Natural killer cell (primary cell): Measurements from ENCODE around the gene ZMAT3. TPM values are rescaled to one million over a fixed set of nuclear protein-coding genes. Genes with fewer than 3 reads are reported as not detected.

Experiments used
- ATAC-seq, 3 donors: fragments of 150-1000 bp in 2 of 3; fragments of 200-7000 bp in 1 of 3; cut with Tn5 transposase; 1 replicate in 1 of 3; 2 replicates in 2 of 3; pipeline ENCODE4 v1.10.0; 2021; ENCODE audit warnings: mild to moderate bottlenecking in 2 of 3, moderate library complexity in 2 of 3
- DNase-seq, 2 donors: peaks; one replicate each; pipeline versions ENCODE4 v3.0.0 to v3.0.0-alpha.2; 2013 to 2021; ENCODE audit warnings: mixed read lengths in 1 of 2
- H3K27ac ChIP-seq: one replicate; pipeline ENCODE4 v1.5.1; 2013; ENCODE audit warnings: mild to moderate bottlenecking, low read length
- H3K27me3 ChIP-seq: one replicate; pipeline ENCODE4 v1.6.1; 2013; ENCODE audit warnings: low read length; ENCODE audit not compliant: control insufficient read depth, insufficient read depth
- H3K36me3 ChIP-seq: one replicate; pipeline ENCODE4 v1.6.1; 2013; ENCODE audit warnings: low read length; ENCODE audit not compliant: control insufficient read depth, insufficient read depth
- H3K4me1 ChIP-seq: one replicate; pipeline ENCODE4 v1.6.1; 2013; ENCODE audit warnings: low read length; ENCODE audit not compliant: control insufficient read depth, insufficient read depth
- H3K4me3 ChIP-seq: one replicate; pipeline ENCODE4 v1.5.1; 2013; ENCODE audit warnings: low read length
- H3K9me3 ChIP-seq: one replicate; pipeline ENCODE4 v1.6.1; 2013; ENCODE audit warnings: low read length; ENCODE audit not compliant: control insufficient read depth, insufficient read depth
- H3K27ac Mint-ChIP-seq, 2 donors: one replicate each; pipeline ENCODE4 v1.8.0; 2022; ENCODE audit warnings: mild to moderate bottlenecking in 2 of 2, mixed read lengths in 2 of 2, moderate library complexity in 1 of 2
- H3K27me3 Mint-ChIP-seq, 2 donors: one replicate each; pipeline ENCODE4 v1.8.0; 2022; ENCODE audit warnings: low read depth in 2 of 2, mixed read lengths in 2 of 2
- H3K36me3 Mint-ChIP-seq: one replicate; pipeline ENCODE4 v1.8.0; 2022; ENCODE audit warnings: mixed read lengths
- H3K4me1 Mint-ChIP-seq, 2 donors: one replicate each; pipeline ENCODE4 v1.8.0; 2022; ENCODE audit warnings: mixed read lengths in 2 of 2
- H3K4me3 Mint-ChIP-seq: one replicate; pipeline ENCODE4 v1.8.0; 2022; ENCODE audit warnings: mild to moderate bottlenecking, moderate library complexity, mixed read lengths
- H3K9me3 Mint-ChIP-seq, 2 donors: one replicate each; pipeline ENCODE4 v1.8.0; 2022; ENCODE audit warnings: mixed read lengths in 2 of 2
- WGBS: methylation state at CpG from one replicate; pipeline ENCODE4 v1.1.7; 2013; ENCODE audit warnings: missing lambda C conversion rate; ENCODE audit not compliant: insufficient coverage; 5-methylcytosine and 5-hydroxymethylcytosine counted together
- intact Hi-C: fragments of 100-400 bp; cut with micrococcal nuclease; formaldehyde crosslinking; loops from one replicate; pipeline ENCODE4 v1.14.2; 2022
- total RNA-seq, 4 donors: library from RNA; stranded (reverse); fragments of 120-200 nt in 1 of 4; gene quantifications; one replicate each; pipeline versions ENCODE4 v1.2.3 to v1.2.4, GENCODE V29; 2013 to 2022
- TF ChIP-seq, protein P1 (sequence below): fragments of 200-600 bp; IDR thresholded peaks from one replicate; pipeline ENCODE4 v1.8.0; 2022; ENCODE audit warnings: antibody characterized with exemption

The ZMAT3 gene
- total RNA-seq, 3 donors from 2014 or later (not counting 1 experiment from before 2014, with no cell fraction given): 22.5 to 32.9 (median 24.1) TPM

DNA sequence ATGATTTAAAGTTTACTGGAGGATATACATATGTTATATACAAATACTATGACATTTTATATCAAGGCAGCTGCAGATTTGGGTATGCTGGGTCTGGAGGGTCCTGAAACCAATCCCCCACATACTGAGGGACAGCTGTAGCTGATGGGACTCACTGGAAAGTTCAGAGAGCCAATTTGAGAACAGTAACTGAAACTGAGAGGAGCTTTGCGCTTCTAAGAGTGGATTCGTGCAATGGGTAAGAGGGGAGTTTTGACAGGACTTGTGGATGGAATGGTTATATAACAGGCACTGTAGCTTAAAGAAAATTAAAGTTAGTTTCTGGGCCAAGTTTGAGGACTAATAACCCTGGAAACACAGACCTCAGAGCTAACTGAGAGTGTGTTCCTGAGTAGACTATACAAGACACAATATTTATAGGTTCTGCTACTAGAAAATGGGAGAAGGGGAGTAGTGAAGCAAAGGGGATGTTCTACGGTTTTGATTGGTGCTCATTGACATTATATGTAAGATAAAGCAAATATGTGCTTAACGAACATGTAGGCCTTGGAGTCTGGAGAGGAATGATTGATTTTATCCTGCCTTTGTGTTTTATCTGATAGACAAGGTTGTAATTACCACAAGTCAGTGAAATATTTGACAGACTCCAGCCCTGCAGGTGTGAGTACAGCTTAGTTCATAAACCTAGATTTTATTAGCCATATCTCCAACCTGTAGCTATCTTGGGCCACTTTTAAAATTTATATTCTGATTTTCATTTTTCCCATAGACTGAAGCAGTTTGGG lies 4.8 kb upstream of the ZMAT3 start:
- Histone ChIP-seq H3K27me3 (no peaks in the 10 kb centered on the region), H3K4me1 (peaks cover 8% of the 10 kb centered on the region), H3K36me3 (no peaks in the 10 kb centered on the region), H3K27ac (no peak overlapping the region), H3K9me3 (no peaks in the 10 kb centered on the region), H3K4me3 (no peak overlapping the region)
- H3K27me3 Mint-ChIP-seq: peaks cover 3 to 6% of the 10 kb centered on the region in 2 donors
- no peak overlapping the region for H3K27ac Mint-ChIP-seq
- ATAC-seq (no peak), DNase-seq (no peak)
- H3K9me3 Mint-ChIP-seq: no peaks in the 10 kb centered on the region
- peaks cover 6 to 11% of the 10 kb centered on the region in 2 donors for H3K4me1 Mint-ChIP-seq
- 93% methylated on average over 4 of the region's 4 CpGs for WGBS
- no peak overlapping the region for H3K4me3 Mint-ChIP-seq
- intact Hi-C loops: no loop called here
- TF ChIP-seq, protein P1, sequence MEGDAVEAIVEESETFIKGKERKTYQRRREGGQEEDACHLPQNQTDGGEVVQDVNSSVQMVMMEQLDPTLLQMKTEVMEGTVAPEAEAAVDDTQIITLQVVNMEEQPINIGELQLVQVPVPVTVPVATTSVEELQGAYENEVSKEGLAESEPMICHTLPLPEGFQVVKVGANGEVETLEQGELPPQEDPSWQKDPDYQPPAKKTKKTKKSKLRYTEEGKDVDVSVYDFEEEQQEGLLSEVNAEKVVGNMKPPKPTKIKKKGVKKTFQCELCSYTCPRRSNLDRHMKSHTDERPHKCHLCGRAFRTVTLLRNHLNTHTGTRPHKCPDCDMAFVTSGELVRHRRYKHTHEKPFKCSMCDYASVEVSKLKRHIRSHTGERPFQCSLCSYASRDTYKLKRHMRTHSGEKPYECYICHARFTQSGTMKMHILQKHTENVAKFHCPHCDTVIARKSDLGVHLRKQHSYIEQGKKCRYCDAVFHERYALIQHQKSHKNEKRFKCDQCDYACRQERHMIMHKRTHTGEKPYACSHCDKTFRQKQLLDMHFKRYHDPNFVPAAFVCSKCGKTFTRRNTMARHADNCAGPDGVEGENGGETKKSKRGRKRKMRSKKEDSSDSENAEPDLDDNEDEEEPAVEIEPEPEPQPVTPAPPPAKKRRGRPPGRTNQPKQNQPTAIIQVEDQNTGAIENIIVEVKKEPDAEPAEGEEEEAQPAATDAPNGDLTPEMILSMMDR: no peak
- no peaks in the 10 kb centered on the region for H3K36me3 Mint-ChIP-seq

DNA sequence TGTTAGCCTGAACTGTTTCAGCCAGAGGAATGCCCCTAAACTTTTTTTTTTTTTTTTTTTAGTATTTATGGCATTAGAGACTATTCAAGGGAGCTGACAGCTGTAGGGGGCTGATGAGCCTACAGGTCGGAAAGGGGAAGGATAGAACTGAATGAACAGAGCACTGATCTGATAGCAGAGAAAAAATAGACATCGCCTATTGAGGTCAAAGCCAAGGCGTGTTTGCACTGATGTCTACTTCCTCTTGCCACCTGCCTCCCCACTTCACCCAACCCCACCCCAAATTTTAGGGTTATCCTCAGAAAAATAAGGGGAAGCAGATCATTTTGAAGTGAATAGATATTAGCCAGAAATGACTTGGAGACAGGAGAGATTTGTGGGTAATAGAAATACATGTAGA lies 3.0 kb upstream of the ZMAT3 start:
- intact Hi-C loops: no loop called here
- H3K4me1 Mint-ChIP-seq: peaks cover 16 to 20% of the 10 kb centered on the region in 2 donors
- H3K9me3 Mint-ChIP-seq: no peaks in the 10 kb centered on the region
- no peaks in the 10 kb centered on the region for H3K36me3 ChIP-seq
- no peaks in the 10 kb centered on the region for H3K27me3 Mint-ChIP-seq
- no peak overlapping the region for H3K4me3 ChIP-seq
- no peaks in the 10 kb centered on the region for H3K27me3 ChIP-seq
- WGBS: 6% methylated on average over 3 of the region's 3 CpGs
- H3K9me3 ChIP-seq: no peaks in the 10 kb centered on the region
- H3K27ac ChIP-seq: no peak overlapping the region
- peaks cover 14% of the 10 kb centered on the region for H3K4me1 ChIP-seq
- no peak for ATAC-seq
- DNase-seq: peak in 1 of 2 donors; percentile 17
- no peak overlapping the region for H3K4me3 Mint-ChIP-seq
- H3K36me3 Mint-ChIP-seq: no peaks in the 10 kb centered on the region
- TF ChIP-seq, protein P1: no peak
- H3K27ac Mint-ChIP-seq: no peak overlapping the region

DNA sequence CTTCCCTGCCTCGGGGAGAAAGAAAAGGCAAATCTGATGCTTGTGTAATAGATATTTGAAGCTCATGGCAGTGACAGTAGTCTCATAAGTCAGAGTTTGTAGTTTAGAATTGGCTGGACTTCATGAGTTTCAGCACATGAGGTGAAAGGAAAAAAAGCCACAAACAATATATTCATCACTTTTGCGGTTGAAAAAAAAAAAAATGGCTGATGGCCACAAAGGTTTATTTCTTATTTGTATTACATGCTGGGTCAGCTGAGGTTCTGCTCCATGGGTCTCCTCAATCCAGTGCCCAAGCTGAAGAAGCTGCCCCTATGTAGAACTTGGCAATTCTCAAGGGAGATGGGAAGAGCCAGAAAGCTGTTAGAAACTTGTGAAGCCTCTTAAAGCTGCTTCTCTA lies 2.2 kb upstream of the ZMAT3 start:
- intact Hi-C loops: no loop called here
- H3K4me3 Mint-ChIP-seq: peak overlapping the region; percentile 52

More for the DNA sequence above, 2.2 kb upstream of the ZMAT3 start:
- Histone ChIP-seq H3K4me3 (no peak overlapping the region), H3K4me1 (peaks cover 14% of the 10 kb centered on the region), H3K9me3 (no peaks in the 10 kb centered on the region), H3K27ac (peak overlapping the region; percentile 8), H3K36me3 (no peaks in the 10 kb centered on the region), H3K27me3 (no peaks in the 10 kb centered on the region)
- Mint-ChIP-seq H3K36me3 (no peaks in the 10 kb centered on the region), H3K27me3 (no peaks in the 10 kb centered on the region), H3K4me1 (peaks cover 22 to 28% of the 10 kb centered on the region in 2 donors), H3K27ac (peak overlapping the region; percentile 14 to 26), H3K9me3 (no peaks in the 10 kb centered on the region)
- DNase-seq (no peak), ATAC-seq (no peak)
- TF ChIP-seq, protein P1: no peak
- WGBS: 88% methylated on average over 2 of the region's 2 CpGs
